Measurements from ENCODE around the gene CFAP20DC.
"Not testable (repeated sequence)": the region's sequence is repeated elsewhere in the genome, so short reads cannot be mapped to it uniquely, and the experiment has no call there.

The CFAP20DC gene

DNA sequence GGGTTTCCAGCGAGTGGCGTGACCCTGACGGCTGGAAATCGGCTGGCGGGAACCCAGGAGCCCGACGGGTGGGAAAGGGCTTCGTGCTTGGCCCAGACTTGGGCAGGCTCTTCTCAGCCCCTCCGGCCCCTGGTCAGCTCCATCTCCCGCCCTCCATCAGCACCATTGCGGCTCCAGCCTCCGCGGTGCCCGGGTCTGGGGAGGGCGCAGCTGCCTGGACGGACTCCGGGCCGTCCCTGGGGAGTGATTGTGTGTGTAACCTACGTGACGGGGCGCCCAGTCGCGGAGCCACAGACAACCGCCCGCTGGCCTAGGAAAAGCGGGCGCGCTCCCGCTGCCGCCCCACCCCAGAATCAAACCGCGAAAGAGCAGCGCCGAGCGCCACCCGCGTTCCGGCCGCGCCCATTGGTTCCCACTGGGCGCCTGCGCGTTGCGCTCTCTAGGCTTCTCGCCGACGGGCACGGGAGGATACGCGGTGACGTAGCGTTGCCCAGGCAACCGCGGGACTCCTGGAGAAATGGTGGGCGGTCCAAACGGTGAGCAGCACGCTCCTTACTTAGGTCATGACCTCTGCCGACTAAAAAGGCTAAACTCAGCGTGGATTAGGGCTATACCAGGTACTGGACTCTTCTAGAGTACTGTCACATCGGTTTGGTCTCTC, at the start of gene CFAP20DC:
TSS of gene CFAP20DC (minus strand) at position 355 of the 661 bp plus-strand sequence. CDS start 394 bp downstream, outside the sequence.
- DNase-seq (ENCODE audit: low spot score), result peak; percentile 80

DNA sequence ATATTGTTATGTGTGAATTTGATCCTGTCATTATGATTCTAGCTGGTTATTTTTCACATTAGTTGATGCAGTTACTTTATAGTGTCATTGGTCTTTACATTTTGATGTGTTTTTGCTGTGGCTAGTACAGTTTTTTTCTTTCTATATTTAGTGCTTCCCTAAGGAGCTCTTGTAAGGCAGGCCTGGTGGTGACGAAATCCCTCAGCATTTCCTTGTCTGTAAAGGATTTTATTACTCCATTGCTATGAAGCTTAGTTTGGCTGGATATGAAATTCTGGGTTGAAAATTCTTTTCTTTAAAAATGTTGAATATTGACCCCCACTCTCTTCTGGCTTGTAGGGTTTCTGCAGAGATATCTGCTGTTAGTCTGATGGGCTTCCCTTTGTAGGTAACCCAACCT, 48.7 kb upstream of the CFAP20DC start:
- DNase-seq (ENCODE audit: low spot score), result not testable (repeated sequence)

DNA sequence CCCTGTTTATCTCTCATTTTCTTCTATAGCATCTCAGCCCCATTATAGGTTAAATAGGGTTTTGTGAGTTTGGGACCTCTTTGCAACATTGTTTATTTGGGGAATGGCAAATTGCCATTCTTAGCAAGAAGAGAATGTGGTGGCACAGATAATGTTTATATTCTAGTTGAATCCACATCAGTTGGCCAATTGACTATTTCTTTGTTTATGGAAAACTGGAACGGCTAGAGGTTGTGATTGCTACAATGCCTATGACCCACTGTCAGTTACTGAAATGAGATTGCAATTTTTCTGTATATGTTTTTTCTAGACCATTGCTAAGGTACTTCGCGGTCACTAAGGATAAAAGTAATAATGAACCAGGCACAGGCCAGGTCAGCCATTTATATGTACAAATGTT, 44.6 kb upstream of the CFAP20DC start:
- no peak for DNase-seq (ENCODE audit: low spot score)

DNA sequence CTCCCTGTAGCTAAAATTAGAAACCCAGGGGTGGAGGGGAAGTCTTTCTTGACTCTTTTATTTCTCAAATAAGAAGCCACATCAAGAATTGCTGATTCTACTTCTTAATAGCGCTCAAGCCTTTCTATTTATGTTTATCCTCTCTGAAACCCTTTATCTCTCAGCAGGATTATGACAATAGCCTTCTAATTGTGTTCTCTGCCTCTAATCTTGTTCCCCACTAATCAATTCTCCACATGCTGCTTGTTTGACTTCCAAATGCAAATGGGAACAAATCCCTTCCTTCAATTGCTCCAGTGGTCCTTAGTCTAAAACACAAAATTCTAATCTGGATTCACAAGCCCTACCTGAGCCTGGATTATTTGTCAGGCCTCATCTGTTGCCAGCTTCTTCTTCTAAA, 43.7 kb upstream of the CFAP20DC start:
- no peak for DNase-seq (ENCODE audit: low spot score)

DNA sequence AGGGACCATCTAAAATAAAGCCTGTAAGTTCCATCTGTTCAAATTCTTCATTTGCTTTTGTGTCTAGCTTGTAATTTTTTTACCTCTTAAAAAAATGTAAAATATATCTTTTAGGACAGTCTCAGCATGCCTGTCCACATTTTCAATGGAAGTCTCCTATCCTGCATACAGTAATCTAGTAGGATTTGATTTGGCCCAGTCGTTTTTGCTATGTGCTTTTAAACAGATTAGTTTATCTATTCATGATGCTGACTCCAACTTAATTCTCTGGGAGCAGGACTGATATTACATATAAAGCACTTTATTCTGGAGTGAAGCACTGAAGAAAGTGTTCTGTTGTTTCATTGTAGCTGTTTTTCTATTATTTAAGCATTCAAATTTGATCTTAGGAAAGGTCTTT, 38.9 kb upstream of the CFAP20DC start:
- no peak for DNase-seq (ENCODE audit: low spot score)

DNA sequence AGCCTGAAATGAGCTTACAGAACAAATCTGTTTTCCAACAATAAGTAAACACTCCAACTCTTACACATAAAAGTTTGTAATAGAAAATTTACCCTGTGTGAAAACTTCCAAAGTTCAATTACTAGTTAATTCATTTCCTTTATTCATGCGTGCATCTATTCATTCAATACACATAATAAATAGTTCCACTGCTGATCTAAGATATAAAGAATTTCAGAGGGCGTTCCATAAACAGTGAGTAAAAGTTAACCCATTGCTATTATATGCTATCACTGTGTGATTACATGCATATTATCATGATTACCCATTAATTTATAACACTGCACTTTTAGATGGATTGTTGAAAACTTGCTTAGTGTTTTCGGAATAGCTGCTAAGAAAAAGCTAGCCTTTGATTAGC, 36.2 kb upstream of the CFAP20DC start:
- DNase-seq (ENCODE audit: low spot score), result no peak

DNA sequence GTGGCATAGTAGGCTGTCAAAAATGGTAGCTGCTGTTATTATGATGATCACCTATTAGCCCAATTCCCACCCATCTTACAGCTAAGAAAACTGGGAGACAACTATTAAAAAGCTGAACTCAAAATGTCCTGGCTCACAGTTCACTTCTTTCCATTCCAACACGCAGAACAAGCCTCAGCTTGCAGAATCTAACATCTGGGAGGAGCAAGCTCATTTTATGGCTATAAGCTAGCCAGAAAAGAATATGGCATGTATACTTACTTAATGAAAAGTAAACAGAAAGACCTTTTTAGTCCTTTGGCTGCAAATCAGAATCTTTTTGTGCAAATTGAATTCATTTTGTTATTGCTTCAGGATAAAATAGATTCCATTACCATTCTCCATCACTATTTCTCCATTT, 34.8 kb upstream of the CFAP20DC start:
- no peak for DNase-seq (ENCODE audit: low spot score)

DNA sequence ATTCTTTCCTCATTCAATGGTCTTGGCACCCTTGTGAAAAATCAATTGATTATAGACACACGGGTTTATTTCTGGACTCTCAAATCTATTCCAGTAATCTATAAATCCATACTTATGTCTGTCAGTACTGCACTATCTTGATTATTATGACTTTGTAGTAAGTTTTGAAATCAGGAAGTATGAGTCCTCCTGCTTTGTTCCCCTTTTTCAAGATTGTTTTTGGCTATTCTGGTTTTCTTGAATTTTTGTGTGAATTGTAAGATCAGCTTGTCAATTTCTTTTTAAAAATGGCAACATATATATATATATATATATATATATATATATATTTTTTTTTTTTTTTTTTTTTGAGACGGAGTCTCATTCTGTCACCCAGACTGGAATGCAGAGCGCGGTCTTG, 32.3 kb upstream of the CFAP20DC start:
- no peak for DNase-seq (ENCODE audit: low spot score)

DNA sequence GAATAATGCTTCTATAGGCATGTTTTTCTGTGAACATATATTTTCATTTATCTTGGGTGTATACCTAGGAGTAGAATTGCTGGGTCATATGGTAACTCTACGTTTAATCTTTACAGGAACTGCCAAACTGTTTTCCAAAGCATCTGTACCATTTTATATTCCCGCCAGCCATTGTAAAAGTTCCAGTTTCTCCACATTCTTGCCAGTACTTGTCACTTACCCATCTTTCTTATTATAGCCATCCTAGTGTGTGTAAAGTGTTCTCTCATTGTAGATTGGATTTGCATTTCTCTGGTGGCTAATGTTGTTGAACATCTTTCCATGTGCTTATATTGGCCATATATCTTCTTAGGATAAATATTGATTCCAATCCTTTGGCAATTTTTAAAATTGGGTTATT, 31.2 kb upstream of the CFAP20DC start:
- no peak for DNase-seq (ENCODE audit: low spot score)

DNA sequence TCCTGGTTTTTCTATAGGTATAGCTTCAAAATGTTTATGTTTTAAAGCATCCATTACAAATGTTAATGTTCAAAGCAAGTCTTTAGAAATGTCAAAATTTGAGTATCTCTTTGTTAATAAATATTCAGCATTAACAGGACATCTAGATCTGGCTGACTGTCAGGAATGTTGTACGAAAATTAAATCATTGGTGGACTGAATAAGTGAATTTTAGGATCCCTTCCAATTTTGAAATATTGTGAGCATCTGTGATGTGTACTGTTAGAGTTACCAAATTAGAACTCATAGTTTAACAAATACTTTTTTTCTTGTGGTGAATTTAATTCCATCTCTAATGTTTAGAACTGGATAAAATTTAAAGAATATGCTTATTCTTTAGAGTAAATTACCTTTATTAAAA, 30.1 kb upstream of the CFAP20DC start:
- DNase-seq (ENCODE audit: low spot score), result no peak

DNA sequence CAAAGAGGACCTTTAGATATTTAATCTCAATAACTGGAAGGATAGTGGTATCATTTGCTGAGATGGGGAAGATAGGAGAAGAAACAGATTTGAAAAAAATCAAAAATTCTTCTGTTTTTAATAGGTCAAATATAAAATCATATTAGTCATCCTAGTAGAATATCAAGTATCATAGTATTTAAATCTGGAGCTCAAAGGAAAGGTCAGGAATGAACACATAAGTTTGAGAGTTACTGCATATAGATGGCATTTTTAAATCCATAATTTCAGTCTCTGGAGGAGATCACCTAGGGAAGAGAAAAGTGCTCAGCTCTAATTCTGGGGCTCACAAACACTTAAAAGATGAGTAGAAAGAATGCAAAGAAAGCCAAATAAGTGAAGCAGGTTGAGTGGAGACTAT, 24.9 kb upstream of the CFAP20DC start:
- DNase-seq (ENCODE audit: low spot score), result no peak

DNA sequence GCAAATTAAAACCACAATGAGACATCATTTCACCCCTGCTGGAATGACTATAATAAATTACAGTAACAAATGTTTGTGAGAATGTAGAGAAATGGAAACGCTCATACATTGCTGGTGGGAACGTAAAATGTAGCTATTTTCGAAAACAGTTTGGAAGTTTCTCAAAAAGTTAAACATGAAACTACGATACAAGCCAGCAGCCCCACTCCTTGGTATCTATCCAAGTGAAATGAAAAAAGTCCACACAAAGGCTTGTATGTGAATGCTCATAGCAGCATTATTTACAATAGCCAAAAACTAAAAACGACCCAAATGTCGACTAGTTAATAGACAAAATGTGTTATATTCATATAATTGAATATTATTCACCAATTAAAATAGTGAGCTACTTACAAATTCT, 22.9 kb upstream of the CFAP20DC start:
- no peak for DNase-seq (ENCODE audit: low spot score)

DNA sequence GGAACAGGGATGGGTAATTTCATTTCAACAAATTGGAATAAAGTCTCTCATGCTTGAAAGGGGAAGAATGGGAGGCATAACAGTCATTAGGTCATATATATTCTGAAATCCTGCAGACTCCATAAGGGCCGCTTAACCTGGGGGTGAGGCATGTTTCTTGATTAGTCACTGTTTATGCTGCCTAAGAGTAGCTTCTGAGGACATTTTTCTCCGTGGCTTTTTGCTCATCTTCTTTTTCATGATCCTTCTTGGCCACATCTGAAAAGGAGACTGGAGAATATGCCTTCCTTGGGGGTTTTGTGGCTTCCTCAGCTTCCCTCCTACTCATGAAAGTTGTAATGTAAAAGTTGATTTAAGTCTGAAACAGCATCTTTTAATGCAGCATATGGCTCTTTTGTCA, 20.0 kb upstream of the CFAP20DC start:
- DNase-seq (ENCODE audit: low spot score), result no peak

DNA sequence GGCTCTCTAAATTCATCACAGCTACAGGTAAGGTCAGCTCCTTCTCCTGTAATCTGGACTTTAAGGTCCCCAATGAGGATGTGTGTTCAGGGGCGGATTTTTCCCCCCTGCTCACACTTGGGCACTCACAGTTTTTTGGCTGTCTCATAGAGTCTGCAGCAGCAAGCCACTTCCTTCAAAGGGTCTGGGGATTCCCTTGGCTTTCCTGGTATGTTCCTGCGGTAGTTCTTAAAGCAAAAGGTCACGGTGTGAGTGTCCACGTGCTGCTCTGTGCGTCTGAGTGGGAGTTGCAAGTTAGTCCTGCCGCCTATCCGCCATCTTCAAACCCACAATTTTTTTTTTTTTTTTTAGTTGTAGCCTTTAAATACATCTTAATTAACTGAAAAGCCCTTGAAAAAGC, 15.4 kb upstream of the CFAP20DC start:
- no peak for DNase-seq (ENCODE audit: low spot score)

DNA sequence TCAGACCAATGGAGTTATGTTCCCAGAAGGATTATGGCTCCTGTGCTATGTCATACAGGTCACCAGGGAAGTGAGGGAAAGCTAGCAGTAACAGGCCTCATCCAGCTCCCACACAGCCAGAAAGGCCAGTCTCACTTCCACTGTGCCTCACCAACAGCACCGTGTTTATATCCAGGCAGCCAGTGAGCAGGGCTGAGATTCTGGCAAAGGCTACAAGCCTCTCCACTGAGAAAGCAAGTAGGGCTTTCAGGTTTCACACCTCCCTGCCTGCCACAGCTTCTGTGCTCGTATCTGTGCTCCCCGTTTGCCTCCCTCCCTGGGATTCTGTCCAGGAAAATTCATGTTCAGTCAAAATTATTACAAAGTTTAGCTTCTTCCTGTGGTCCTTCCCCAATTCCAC, 14.9 kb upstream of the CFAP20DC start:
- DNase-seq (ENCODE audit: low spot score), result no peak

DNA sequence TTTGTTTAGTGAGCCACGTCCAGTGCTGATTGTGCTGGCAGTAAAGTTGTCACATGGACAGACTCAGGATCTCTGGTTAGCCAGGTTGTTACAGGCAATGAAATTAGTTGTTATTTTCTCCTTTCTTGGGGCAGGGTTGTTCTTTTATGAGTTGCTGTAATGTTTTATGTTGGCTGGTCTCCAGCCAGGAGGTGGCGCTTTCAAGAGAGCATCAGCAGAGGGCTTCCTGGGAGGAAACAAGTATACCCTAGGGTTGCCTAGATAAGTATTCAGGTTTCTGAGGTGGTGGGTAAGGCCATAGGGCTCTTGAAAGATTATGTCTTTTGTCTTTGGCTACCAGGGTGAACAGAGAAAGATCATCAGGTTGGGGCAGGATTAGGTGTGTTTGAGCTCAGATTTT, 14.5 kb upstream of the CFAP20DC start:
- DNase-seq (ENCODE audit: low spot score), result no peak

DNA sequence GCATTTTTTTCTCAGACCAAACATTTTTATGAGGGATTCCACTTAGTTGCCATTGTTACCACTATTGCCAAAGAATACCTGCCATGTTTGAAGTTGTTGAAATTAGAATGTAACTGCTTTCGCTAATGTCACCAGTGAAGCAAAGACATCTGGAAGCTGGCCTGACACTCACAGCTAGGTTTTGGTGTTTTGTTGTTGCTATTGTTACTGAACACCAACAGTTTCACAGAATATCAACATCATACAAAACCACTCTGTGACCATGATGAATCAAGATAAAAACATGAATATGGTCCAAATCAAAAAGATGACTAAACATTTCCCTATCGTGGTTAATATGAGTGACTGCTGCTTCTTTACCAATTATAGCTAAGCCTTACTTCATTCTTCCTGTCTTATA, 6.9 kb upstream of the CFAP20DC start:
- no peak for DNase-seq (ENCODE audit: low spot score)

DNA sequence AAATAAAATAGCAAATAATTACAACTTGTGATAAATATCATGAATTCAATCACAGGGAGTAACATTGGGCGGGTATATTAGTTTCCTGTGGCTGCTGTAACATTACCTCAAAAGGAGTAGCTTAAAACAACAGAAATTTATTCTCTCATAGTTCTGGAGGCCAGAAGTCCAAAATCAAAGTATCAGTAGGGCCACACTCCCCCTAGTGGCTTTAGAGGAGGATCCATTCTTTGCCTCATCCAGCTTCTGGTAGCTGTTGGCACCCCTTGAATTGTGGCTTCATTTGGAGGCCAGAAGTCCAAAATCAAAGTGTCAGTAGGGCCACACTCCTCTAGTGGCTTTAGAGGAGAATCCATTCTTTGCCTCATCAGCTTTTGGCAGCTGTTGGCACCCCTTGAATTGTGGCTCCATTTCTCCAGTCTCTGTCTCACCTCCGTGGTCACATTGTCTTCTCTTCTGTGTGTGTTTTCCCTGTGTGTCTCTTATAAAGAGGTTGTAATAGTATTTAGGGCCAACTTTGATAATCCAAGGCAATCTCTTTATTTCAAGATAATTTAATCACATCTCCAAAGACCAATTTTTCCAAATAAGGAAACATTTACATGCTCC, 3.1 kb upstream of the CFAP20DC start:
- no peak for DNase-seq (ENCODE audit: low spot score)

DNA sequence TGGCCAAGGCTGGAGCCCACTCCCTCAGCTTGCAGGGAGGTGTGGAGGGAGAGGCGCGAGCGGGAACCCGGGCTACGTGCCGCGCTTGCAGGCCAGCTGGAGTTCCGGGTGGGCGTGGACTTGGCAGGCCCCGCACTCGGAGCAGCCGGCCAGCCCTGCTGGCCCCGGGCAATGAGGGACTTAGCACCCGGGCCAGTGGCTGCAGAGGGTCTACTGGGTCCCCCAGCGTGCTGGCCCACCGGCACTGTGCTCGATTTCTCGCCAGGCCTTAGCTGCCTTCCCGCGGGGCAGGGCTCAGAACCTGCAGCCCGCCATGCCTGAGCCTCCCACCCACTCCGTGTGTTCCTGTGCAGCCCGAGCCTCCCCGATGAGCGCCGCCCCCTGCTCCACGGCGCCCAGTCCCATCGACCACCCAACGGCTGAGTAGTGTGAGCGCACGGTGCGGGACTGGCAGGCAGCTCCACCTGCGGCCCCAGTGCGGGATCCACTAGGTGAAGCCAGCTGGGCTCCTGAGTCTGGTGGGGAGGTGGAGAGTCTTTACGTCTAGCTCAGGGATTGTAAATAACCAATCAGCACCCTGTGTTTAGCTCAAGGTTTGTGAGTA, 1.1 kb upstream of the CFAP20DC start:
- DNase-seq (ENCODE audit: low spot score), result not testable (repeated sequence)

DNA sequence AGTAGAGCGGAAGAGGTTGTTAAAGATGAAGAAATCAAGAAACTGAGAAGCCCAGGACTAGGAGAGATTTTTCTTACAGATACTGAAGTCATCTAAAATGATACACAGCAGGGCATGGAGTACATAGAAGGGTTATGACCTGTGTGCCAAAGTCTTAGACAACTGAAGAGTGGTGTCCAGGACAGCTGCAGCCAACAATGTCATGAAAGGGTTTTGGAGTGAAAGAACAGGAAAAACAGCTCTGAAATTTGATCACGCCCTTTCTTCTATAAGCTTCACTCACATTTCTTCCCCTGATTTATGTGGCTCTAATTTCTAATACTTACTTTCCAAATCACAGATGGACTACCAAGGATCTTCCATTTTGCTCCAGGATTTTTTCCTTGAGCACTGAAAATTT, 3.0 kb downstream of the CFAP20DC start:
- no peak for DNase-seq (ENCODE audit: low spot score)

DNA sequence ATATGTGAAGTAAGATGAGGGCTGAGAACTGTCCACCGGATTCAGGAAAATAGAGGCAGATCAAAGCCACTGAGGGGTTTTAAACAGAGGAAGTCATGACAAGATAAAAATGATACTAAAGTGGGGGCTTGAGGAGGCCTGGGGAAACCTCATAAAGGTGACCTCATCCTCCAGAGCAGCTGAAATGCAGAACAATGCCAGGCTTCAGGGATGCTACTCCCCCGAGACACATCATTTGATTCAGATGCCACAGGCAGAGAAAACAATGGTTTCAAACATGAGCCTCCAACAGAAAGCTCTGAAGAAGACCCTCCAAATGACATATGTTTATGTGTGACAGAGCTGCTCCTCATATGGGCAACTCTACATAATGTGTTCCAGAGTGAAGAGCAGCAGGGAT, 6.4 kb downstream of the CFAP20DC start:
- no peak for DNase-seq (ENCODE audit: low spot score)

DNA sequence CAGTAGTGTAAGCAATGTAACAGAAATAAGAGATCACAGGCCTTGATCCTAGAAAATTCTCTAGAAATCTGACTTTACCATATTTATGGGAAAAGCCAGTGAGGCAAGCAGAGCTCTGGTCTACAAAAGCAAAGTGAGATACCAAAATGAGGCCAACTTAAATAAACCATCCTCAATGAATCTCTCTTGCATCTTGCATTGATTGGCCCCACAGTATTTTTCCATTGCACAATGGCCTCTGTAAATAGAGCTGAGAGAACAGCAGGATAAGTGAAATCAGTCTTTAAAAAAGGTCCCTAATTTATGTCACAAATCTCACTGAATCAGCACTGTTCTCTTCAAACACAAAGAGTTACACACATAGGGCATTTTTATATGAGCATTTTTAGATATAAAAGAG, 8.9 kb downstream of the CFAP20DC start:
- DNase-seq (ENCODE audit: low spot score), result no peak

DNA sequence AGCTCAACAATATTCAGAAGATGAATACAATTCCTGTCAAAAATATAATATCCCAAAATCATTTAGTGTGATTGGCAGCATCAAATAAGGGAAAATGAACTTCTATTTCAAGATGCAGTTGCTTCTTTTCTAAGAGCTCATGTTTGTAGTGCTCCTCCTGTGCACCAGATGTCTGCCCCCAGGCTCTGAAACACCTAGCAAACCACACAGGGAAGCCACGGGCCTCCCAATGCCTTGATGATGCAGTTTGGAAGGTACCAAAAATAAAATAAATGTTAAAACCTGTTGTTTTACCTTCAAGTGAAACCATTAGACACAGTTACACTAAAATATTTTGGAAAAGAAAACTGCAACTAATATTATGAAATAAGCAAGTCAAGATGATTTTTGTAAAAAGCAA, 22.2 kb downstream of the CFAP20DC start:
- DNase-seq (ENCODE audit: low spot score), result no peak

DNA sequence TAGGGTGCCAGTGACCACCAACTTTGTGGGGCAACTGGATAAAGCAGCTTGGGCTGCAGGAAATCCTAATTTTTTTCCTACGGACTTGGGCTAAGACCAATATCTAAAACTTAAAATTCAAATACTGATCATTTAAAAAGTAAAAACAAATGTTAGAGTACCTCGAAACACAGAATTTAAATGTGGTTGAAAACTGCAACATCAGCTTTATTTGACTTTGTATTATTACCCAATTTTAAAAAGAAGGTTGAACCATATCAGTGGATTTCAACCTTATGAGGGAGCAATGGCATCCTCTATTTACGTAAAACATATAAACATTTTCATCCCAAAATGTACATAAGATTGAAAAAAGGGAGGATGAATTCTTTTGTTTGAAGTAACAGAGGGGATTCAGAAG, 26.2 kb downstream of the CFAP20DC start:
- DNase-seq (ENCODE audit: low spot score), result no peak
